ENCODE data around the gene SLC17A3. TPM values are rescaled to one million over a fixed set of nuclear protein-coding genes. Genes with fewer than 3 reads are reported as not detected.

Gene SLC17A3
- total RNA-seq, 4 donors from 2014 or later: not detected

GRCh38 chr6:25889877-25890853 is 16.1 kb upstream of the SLC17A3 start:
- intact Hi-C loops (cut with DNase I; ENCODE audit: low total_unique reads): no loop called here
- Histone ChIP-seq H3K27me3 (no peaks in the 10 kb centered on the region), H3K4me3 (no peak overlapping the region), H3K27ac (no peak overlapping the region), H3K36me3 (no peaks in the 10 kb centered on the region), H3K4me1 (no peaks in the 10 kb centered on the region), H3K9me3 (no peaks in the 10 kb centered on the region)
- no peak for DNase-seq
- TF ChIP-seq CTCF (IDR thresholded peaks at IDR 0.05) (peak; percentile 32 to 67 (median 51)), POLR2A (IDR thresholded peaks at IDR 0.05) (no peak)

GRCh38 chr6:25888626-25889025 is 14.6 kb upstream of the SLC17A3 start:
- H3K9me3 ChIP-seq: no peaks in the 10 kb centered on the region
- intact Hi-C loops (cut with DNase I; ENCODE audit: low total_unique reads): no loop called here
- no peak overlapping the region for H3K4me3 ChIP-seq
- no peak overlapping the region for H3K27ac ChIP-seq
- no peak for TF ChIP-seq POLR2A (IDR thresholded peaks at IDR 0.05)
- TF ChIP-seq CTCF (IDR thresholded peaks at IDR 0.05): no peak
- no peaks in the 10 kb centered on the region for H3K27me3 ChIP-seq
- DNase-seq: no peak
- no peaks in the 10 kb centered on the region for H3K36me3 ChIP-seq
- H3K4me1 ChIP-seq: no peaks in the 10 kb centered on the region

DNA sequence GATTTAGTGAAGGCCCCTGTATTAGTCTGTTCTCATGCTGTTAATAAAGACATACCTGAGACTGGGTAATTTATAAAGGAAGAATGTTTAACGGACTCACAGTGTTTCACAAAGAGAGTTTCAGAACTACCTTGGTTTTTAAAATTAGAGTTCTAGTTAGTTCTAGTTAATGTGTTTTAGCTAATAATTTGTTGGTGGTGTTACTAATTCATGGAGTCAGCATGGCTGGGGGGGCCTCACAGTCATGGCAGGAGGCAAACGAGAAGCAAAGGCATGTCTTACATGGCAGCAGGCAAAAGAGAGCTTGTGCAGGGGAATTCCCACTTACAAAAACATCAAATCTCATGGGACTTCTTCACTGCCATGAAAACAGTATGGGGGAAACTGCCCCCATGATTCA is 12.0 kb upstream of the SLC17A3 start:
- H3K27ac ChIP-seq: no peak overlapping the region
- H3K4me1 ChIP-seq: no peaks in the 10 kb centered on the region
- intact Hi-C loops (cut with DNase I; ENCODE audit: low total_unique reads): no loop called here
- no peak for DNase-seq
- TF ChIP-seq POLR2A (IDR thresholded peaks at IDR 0.05) (no peak), CTCF (IDR thresholded peaks at IDR 0.05) (no peak)
- no peaks in the 10 kb centered on the region for H3K9me3 ChIP-seq
- H3K4me3 ChIP-seq: no peak overlapping the region
- no peaks in the 10 kb centered on the region for H3K27me3 ChIP-seq
- no peaks in the 10 kb centered on the region for H3K36me3 ChIP-seq

- H3K27ac ChIP-seq: no peak overlapping the region
- no peak overlapping the region for H3K4me3 ChIP-seq
- no peak for TF ChIP-seq CTCF (IDR thresholded peaks at IDR 0.05)
- no peak for TF ChIP-seq POLR2A (IDR thresholded peaks at IDR 0.05)
- intact Hi-C loops (cut with DNase I; ENCODE audit: low total_unique reads): no loop called here
- no peaks in the 10 kb centered on the region for H3K9me3 ChIP-seq
- no peaks in the 10 kb centered on the region for H3K27me3 ChIP-seq
- DNase-seq: no peak
- no peaks in the 10 kb centered on the region for H3K4me1 ChIP-seq
- no peaks in the 10 kb centered on the region for H3K36me3 ChIP-seq
These were observed 9.9 kb upstream of the SLC17A3 start for GRCh38 chr6:25883991-25884390.

- H3K27ac ChIP-seq: no peak overlapping the region
- H3K27me3 ChIP-seq: no peaks in the 10 kb centered on the region
- intact Hi-C loops (cut with DNase I; ENCODE audit: low total_unique reads): no loop called here
- no peaks in the 10 kb centered on the region for H3K36me3 ChIP-seq
- no peaks in the 10 kb centered on the region for H3K4me1 ChIP-seq
- no peaks in the 10 kb centered on the region for H3K9me3 ChIP-seq
- DNase-seq: no peak
- H3K4me3 ChIP-seq: no peak overlapping the region
- TF ChIP-seq CTCF (IDR thresholded peaks at IDR 0.05) (no peak), POLR2A (IDR thresholded peaks at IDR 0.05) (no peak)
These were observed 9.5 kb upstream of the SLC17A3 start for GRCh38 chr6:25883536-25883935.

Measured in uterus (tissue), 4 donors.